GM23338 (cell line): ENCODE data around the gene FOXP1.

Experiments
- CREB1 ChIP-seq: fragments of 250-450 bp; sonication (Bioruptor Pico); IDR thresholded peaks from 2 replicates; pipeline ENCODE4 v1.5.0; 2020; ENCODE audit warnings: low read depth, mild to moderate bottlenecking, moderate library complexity
- CTCF ChIP-seq, 2 experiments: fragments of 200-600 bp in 1 of 2; sonication (generic) in 1 of 2; conservative IDR thresholded peaks; 2 replicates each; pipeline versions ENCODE4 v1.5.1 to v1.6.1; 2016 to 2017; ENCODE audit warnings: antibody characterized with exemption in 2 of 2, low read depth in 2 of 2, mild to moderate bottlenecking in 2 of 2, moderate library complexity in 1 of 2
- EZH2 ChIP-seq: fragments of 200-600 bp; sonication (generic); IDR thresholded peaks from one replicate; pipeline ENCODE4 v1.8.0; 2017; ENCODE audit warnings: antibody characterized with exemption, mild to moderate bottlenecking, low read depth; ENCODE audit not compliant: unreplicated experiment
- EZH2phosphoT487 ChIP-seq: fragments of 200-600 bp; sonication (generic); IDR thresholded peaks from one replicate; pipeline ENCODE4 v1.8.1; 2018; ENCODE audit warnings: antibody characterized with exemption; ENCODE audit not compliant: unreplicated experiment
- JUNB ChIP-seq: IDR thresholded peaks from one replicate; pipeline ENCODE4 v1.6.1; 2016; ENCODE audit warnings: antibody characterized with exemption; ENCODE audit not compliant: unreplicated experiment
- POLR2AphosphoS5 ChIP-seq: IDR thresholded peaks from 2 replicates; pipeline ENCODE4 v1.6.1; 2016; ENCODE audit warnings: antibody characterized with exemption, low read depth
- REST ChIP-seq: IDR thresholded peaks from one replicate; pipeline ENCODE4 v1.6.1; 2018; ENCODE audit warnings: antibody characterized with exemption; ENCODE audit not compliant: unreplicated experiment
- STAT1 ChIP-seq: IDR thresholded peaks from one replicate; pipeline ENCODE4 v1.6.1; 2016; ENCODE audit warnings: antibody characterized with exemption; ENCODE audit not compliant: unreplicated experiment
- ZNF331 ChIP-seq: fragments of 250-450 bp; sonication (Bioruptor Pico); IDR thresholded peaks from 2 replicates; pipeline ENCODE4 v1.5.0; 2020; ENCODE audit warnings: low read depth, mild to moderate bottlenecking, moderate library complexity

GRCh38 chr3:71441217-71441924 lies 142.2 kb downstream of the FOXP1 start:
- TF ChIP-seq CTCF (conservative IDR thresholded peaks at IDR 0.05; ENCODE audit: low read depth in 2 of 2) (no peak), REST (no peak), ZNF331 (CRISPR knock-in tag) (no peak), POLR2AphosphoS5 (no peak), EZH2 (no peak), EZH2phosphoT487 (no peak), JUNB (no peak), CREB1 (no peak), STAT1 (no peak)
